Osteoblast (primary cell): ENCODE measurements around the gene SRC. TPM values are rescaled to one million over a fixed set of nuclear protein-coding genes. Genes with fewer than 3 reads are reported as not detected.

Experiments
- DNase-seq: peaks from one replicate; pipeline ENCODE4 v3.0.0; 2011; ENCODE audit warnings: low spot score, mixed read lengths; ENCODE audit not compliant: insufficient read length; ENCODE audit errors: missing footprints
- H2AFZ ChIP-seq: 2 replicates; pipeline ENCODE4 v1.6.0; 2011; ENCODE audit warnings: mild to moderate bottlenecking, low read length
- H3K27ac ChIP-seq: 2 replicates; pipeline ENCODE4 v1.5.1; 2011; ENCODE audit warnings: mild to moderate bottlenecking, low read depth, low read length, moderate library complexity
- H3K27me3 ChIP-seq: 2 replicates; pipeline ENCODE4 v1.6.0; 2012; ENCODE audit warnings: mild to moderate bottlenecking, control low read depth, inconsistent platforms, low read length, moderate library complexity; ENCODE audit not compliant: insufficient read depth
- H3K36me3 ChIP-seq: 2 replicates; pipeline ENCODE4 v1.5.1; 2011; ENCODE audit warnings: mild to moderate bottlenecking, low read length, control low read depth, moderate library complexity; ENCODE audit not compliant: insufficient read depth
- H3K4me1 ChIP-seq: 2 replicates; pipeline ENCODE4 v1.5.1; 2011; ENCODE audit warnings: mild to moderate bottlenecking, low read length, control low read depth, moderate library complexity; ENCODE audit not compliant: insufficient read depth
- H3K4me2 ChIP-seq: 2 replicates; pipeline ENCODE4 v1.6.0; 2011; ENCODE audit warnings: mild to moderate bottlenecking, low read length; ENCODE audit not compliant: insufficient read depth
- H3K4me3 ChIP-seq: fragments of 200-600 bp; sonication (generic); 3 replicates; pipeline ENCODE4 v1.5.1; 2012; ENCODE audit warnings: mild to moderate bottlenecking, low read length, inconsistent platforms; ENCODE audit not compliant: insufficient read depth
- H3K79me2 ChIP-seq: 2 replicates; pipeline ENCODE4 v1.6.0; 2012; ENCODE audit warnings: mild to moderate bottlenecking, low read length, control low read depth, inconsistent platforms; ENCODE audit not compliant: insufficient read depth
- H3K9me3 ChIP-seq: 2 replicates; pipeline ENCODE4 v1.5.1; 2011; ENCODE audit warnings: low read depth, low read length, control low read depth
- H4K20me1 ChIP-seq: 2 replicates; pipeline ENCODE4 v1.6.0; 2012; ENCODE audit warnings: mild to moderate bottlenecking, low read length, control low read depth; ENCODE audit not compliant: insufficient read depth
- CTCF ChIP-seq: IDR thresholded peaks from 2 replicates; pipeline ENCODE4 v1.5.1; 2011; ENCODE audit warnings: mild to moderate bottlenecking, low read depth, low read length, moderate library complexity; ENCODE audit errors: extremely low read depth
- total RNA-seq: library from RNA; depleted of rRNA; stranded (reverse); fragments of >200 nt; gene quantifications from 2 replicates; pipeline ENCODE4 v1.2.3, GENCODE V29; 2012

The SRC gene
- total RNA-seq, 1 donor = 22.4 TPM

- DNase-seq = no peak
- H3K9me3 ChIP-seq = no peaks in the 10 kb centered on the region
- H3K79me2 ChIP-seq = no peaks in the 10 kb centered on the region
- no peak overlapping the region for H3K27ac ChIP-seq
- peaks cover 5% of the 10 kb centered on the region for H3K27me3 ChIP-seq
- H3K36me3 ChIP-seq = no peaks in the 10 kb centered on the region
- H2AFZ ChIP-seq = no peak overlapping the region
- no peaks in the 10 kb centered on the region for H3K4me1 ChIP-seq
- no peak for TF ChIP-seq CTCF
- no peaks in the 10 kb centered on the region for H4K20me1 ChIP-seq
- H3K4me3 ChIP-seq = no peak overlapping the region
- no peak overlapping the region for H3K4me2 ChIP-seq
These were observed 96.6 kb downstream of the SRC start for GRCh38 chr20:37442547-37442946.

GRCh38 chr20:37442986-37443385 is 97.0 kb downstream of the SRC start:
- TF ChIP-seq CTCF = no peak
- H3K27me3 ChIP-seq = peaks cover 5% of the 10 kb centered on the region

GRCh38 chr20:37443596-37443995 is 97.7 kb downstream of the SRC start:
- Histone ChIP-seq H3K27me3 (peaks cover 5% of the 10 kb centered on the region), H4K20me1 (no peaks in the 10 kb centered on the region)

More at GRCh38 chr20:37442986-37443385, 97.0 kb downstream of the SRC start:
- Histone ChIP-seq H3K4me2 (no peak overlapping the region), H3K36me3 (no peaks in the 10 kb centered on the region), H2AFZ (no peak overlapping the region), H3K9me3 (no peaks in the 10 kb centered on the region), H3K79me2 (no peaks in the 10 kb centered on the region), H3K27ac (no peak overlapping the region), H3K4me1 (no peaks in the 10 kb centered on the region), H3K4me3 (no peak overlapping the region), H4K20me1 (no peaks in the 10 kb centered on the region)
- DNase-seq = no peak

GRCh38 chr20:37445041-37445440 is 99.1 kb downstream of the SRC start:
- Histone ChIP-seq H4K20me1 (no peaks in the 10 kb centered on the region), H3K79me2 (no peaks in the 10 kb centered on the region), H3K36me3 (no peaks in the 10 kb centered on the region), H3K4me3 (no peak overlapping the region), H3K9me3 (no peaks in the 10 kb centered on the region), H3K4me2 (no peak overlapping the region), H2AFZ (no peak overlapping the region), H3K4me1 (no peaks in the 10 kb centered on the region), H3K27ac (no peak overlapping the region), H3K27me3 (peaks cover 5% of the 10 kb centered on the region)
- TF ChIP-seq CTCF = no peak
- DNase-seq = no peak

More at GRCh38 chr20:37443596-37443995, 97.7 kb downstream of the SRC start:
- Histone ChIP-seq H2AFZ (no peak overlapping the region), H3K79me2 (no peaks in the 10 kb centered on the region), H3K9me3 (no peaks in the 10 kb centered on the region), H3K27ac (no peak overlapping the region), H3K4me1 (no peaks in the 10 kb centered on the region), H3K4me3 (no peak overlapping the region), H3K36me3 (no peaks in the 10 kb centered on the region), H3K4me2 (no peak overlapping the region)
- DNase-seq = no peak
- no peak for TF ChIP-seq CTCF
